ENCODE measurements around the gene MCEMP1.

The MCEMP1 gene

DNA sequence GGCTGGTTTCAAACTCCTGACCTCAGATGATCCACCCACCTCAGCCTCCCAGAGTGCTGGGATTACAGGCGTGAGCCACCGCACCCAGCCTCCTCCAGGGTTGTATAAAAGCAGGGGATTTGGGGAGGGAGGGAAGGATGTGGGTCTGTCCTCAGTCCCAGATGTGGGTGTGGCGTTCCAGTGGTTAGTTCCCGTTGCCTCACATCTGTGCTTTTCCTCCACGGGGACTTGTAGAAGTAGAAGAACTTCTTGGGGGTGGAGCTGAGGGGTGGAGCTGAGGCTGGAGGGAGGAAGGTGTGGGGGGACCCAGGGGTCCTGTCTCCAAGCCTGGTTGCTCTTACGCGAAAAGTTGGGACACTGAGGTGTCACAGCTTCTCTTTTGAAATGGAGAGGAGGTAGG lies 514 bp upstream of the MCEMP1 start:
- Histone ChIP-seq H3K79me2 (ENCODE audit: control insufficient read depth, insufficient read depth, low read length, poor library complexity) (peaks cover 4% of the 10 kb centered on the region), H2BK5ac (ENCODE audit: low read depth, low read length, poor library complexity) (no peak overlapping the region), H3K27me3 (ENCODE audit: insufficient read depth, low read length) (no peaks in the 10 kb centered on the region), H3K23ac (ENCODE audit: low read length) (no peak overlapping the region), H3K4me3 (ENCODE audit: low read depth, low read length) (no peak overlapping the region), H2BK120ac (ENCODE audit: insufficient read depth, low read length, poor library complexity) (no peak overlapping the region), H2BK12ac (ENCODE audit: low read length) (no peak overlapping the region), H3K79me1 (ENCODE audit: low read length) (peaks cover 4% of the 10 kb centered on the region), H3K4ac (ENCODE audit: low read depth, low read length) (no peak overlapping the region), H3K36me3 (ENCODE audit: control insufficient read depth in 1 of 2, insufficient read depth in 2 of 2, low read length in 2 of 2) (no peaks in the 10 kb centered on the region), H3K14ac (ENCODE audit: low read length) (no peak overlapping the region), H4K12ac (ENCODE audit: low read depth, low read length) (no peak overlapping the region), H4K91ac (ENCODE audit: low read depth, low read length) (no peak overlapping the region), H2AFZ (ENCODE audit: insufficient read depth, low read length, poor library complexity) (no peak overlapping the region), H2AK5ac (ENCODE audit: low read length) (no peak overlapping the region), H3K9ac (ENCODE audit: low read length) (no peak overlapping the region), H3K18ac (ENCODE audit: low read length) (no peak overlapping the region), H3K9me3 (ENCODE audit: insufficient read depth, low read depth, low read length) (peaks cover 6% of the 10 kb centered on the region), H4K8ac (ENCODE audit: low read depth, low read length) (no peak overlapping the region), H3K4me1 (ENCODE audit: control insufficient read depth in 1 of 2, insufficient read depth in 2 of 2, low read length in 2 of 2) (peaks cover 2 to 4% of the 10 kb centered on the region in 2 experiments), H3K4me2 (ENCODE audit: low read length) (no peak overlapping the region), H3K27ac (ENCODE audit: low read depth, low read length) (no peak overlapping the region)
- WGBS (ENCODE audit: extremely low coverage, insufficient coverage, insufficient read length), result no CpG with 5 or more reads among the region's 7 CpGs
- peak in 1 of 2 donors; percentile 23 for DNase-seq

DNA sequence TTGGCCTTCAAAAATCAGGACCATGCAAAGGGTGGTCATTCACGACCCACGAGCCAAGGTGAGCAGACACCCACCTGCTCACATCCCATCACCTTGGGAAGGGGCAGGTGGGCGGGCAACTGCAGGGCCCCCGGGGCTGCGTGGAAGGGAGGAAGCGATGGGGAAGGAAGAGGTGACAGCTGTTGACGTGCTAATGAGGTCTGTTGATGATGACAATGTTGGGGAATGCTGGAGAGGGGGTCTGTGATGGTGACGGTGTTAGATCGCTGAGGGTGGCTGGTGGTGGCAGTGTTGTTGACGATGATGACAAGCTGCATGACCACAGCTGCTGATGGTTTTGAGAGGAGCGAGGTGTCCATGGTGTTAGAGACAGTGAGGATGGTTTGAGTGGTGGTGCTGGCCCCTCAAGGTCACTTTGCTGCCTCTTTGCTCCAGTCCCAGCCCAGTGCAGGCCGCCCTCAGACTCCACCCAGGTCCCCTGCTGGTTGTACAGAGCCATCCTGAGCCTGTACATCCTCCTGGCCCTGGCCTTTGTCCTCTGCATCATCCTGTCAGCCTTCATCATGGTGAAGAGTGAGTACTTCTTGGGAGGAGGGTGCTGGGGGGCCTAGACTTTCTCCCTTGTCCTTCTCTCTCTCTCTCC lies 900 bp downstream of the MCEMP1 start:
- H3K27me3 ChIP-seq (ENCODE audit: insufficient read depth, low read length), result no peaks in the 10 kb centered on the region
- no peak overlapping the region for H4K12ac ChIP-seq (ENCODE audit: low read depth, low read length)
- no peak overlapping the region for H3K4ac ChIP-seq (ENCODE audit: low read depth, low read length)
- no peak overlapping the region for H2BK12ac ChIP-seq (ENCODE audit: low read length)
- H3K79me2 ChIP-seq (ENCODE audit: control insufficient read depth, insufficient read depth, low read length, poor library complexity), result peaks cover 4% of the 10 kb centered on the region
- no peak overlapping the region for H3K18ac ChIP-seq (ENCODE audit: low read length)
- peaks cover 8% of the 10 kb centered on the region for H3K9me3 ChIP-seq (ENCODE audit: insufficient read depth, low read depth, low read length)
- H3K4me3 ChIP-seq (ENCODE audit: low read depth, low read length), result no peak overlapping the region
- no peak for DNase-seq
- H3K36me3 ChIP-seq (ENCODE audit: control insufficient read depth in 1 of 2, insufficient read depth in 2 of 2, low read length in 2 of 2), result peaks cover 8% of the 10 kb centered on the region in 2 experiments
- H3K14ac ChIP-seq (ENCODE audit: low read length), result no peak overlapping the region
- H3K4me2 ChIP-seq (ENCODE audit: low read length), result no peak overlapping the region
- H4K91ac ChIP-seq (ENCODE audit: low read depth, low read length), result no peak overlapping the region
- WGBS (ENCODE audit: extremely low coverage, insufficient coverage, insufficient read length), result no CpG with 5 or more reads among the region's 12 CpGs
- H2BK5ac ChIP-seq (ENCODE audit: low read depth, low read length, poor library complexity), result no peak overlapping the region
- peaks cover 4% of the 10 kb centered on the region for H3K79me1 ChIP-seq (ENCODE audit: low read length)
- H3K27ac ChIP-seq (ENCODE audit: low read depth, low read length), result no peak overlapping the region
- H3K23ac ChIP-seq (ENCODE audit: low read length), result no peak overlapping the region
- H3K9ac ChIP-seq (ENCODE audit: low read length), result no peak overlapping the region
- no peak overlapping the region for H2AK5ac ChIP-seq (ENCODE audit: low read length)
- H2BK120ac ChIP-seq (ENCODE audit: insufficient read depth, low read length, poor library complexity), result no peak overlapping the region
- H2AFZ ChIP-seq (ENCODE audit: insufficient read depth, low read length, poor library complexity), result no peak overlapping the region
- H4K8ac ChIP-seq (ENCODE audit: low read depth, low read length), result no peak overlapping the region
- peaks cover 2 to 11% of the 10 kb centered on the region in 2 experiments for H3K4me1 ChIP-seq (ENCODE audit: control insufficient read depth in 1 of 2, insufficient read depth in 2 of 2, low read length in 2 of 2)

DNA sequence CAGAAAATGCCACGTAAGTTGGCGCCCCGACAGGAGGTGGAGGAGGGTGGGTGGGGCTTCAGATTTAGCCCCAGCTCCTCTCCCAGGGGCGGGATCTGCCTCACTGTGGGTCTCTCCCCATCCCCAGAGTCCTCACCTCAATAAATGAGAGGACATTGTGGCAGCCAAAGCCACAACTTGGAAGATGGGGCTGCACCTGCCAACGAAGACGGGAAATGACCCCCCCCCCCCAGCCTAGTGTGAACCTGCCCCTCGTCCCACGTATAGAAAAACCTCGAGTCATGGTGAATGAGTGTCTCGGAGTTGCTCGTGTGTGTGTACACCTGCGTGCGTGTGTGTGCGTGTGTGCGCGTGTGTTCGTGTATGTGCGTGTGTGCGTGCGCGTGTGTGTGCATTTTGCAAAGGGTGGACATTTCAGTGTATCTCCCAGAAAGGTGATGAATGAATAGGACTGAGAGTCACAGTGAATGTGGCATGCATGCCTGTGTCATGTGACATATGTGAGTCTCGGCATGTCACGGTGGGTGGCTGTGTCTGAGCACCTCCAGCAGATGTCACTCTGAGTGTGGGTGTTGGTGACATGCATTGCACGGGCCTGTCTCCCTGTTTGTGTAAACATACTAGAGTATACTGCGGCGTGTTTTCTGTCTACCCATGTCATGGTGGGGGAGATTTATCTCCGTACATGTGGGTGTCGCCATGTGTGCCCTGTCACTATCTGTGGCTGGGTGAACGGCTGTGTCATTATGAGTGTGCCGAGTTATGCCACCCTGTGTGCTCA lies 2.3 kb downstream of the MCEMP1 start:
- Histone ChIP-seq H2AFZ (ENCODE audit: insufficient read depth, low read length, poor library complexity) (no peak overlapping the region), H3K4me2 (ENCODE audit: low read length) (no peak overlapping the region), H3K9ac (ENCODE audit: low read length) (no peak overlapping the region), H2BK120ac (ENCODE audit: insufficient read depth, low read length, poor library complexity) (no peak overlapping the region), H2BK5ac (ENCODE audit: low read depth, low read length, poor library complexity) (no peak overlapping the region), H3K23ac (ENCODE audit: low read length) (no peak overlapping the region), H4K91ac (ENCODE audit: low read depth, low read length) (no peak overlapping the region), H3K18ac (ENCODE audit: low read length) (no peak overlapping the region), H3K4ac (ENCODE audit: low read depth, low read length) (no peak overlapping the region), H4K8ac (ENCODE audit: low read depth, low read length) (no peak overlapping the region), H3K79me2 (ENCODE audit: control insufficient read depth, insufficient read depth, low read length, poor library complexity) (peaks cover 4% of the 10 kb centered on the region), H3K27me3 (ENCODE audit: insufficient read depth, low read length) (no peaks in the 10 kb centered on the region), H3K27ac (ENCODE audit: low read depth, low read length) (no peak overlapping the region), H3K14ac (ENCODE audit: low read length) (no peak overlapping the region), H3K79me1 (ENCODE audit: low read length) (peaks cover 4% of the 10 kb centered on the region), H3K36me3 (ENCODE audit: control insufficient read depth in 1 of 2, insufficient read depth in 2 of 2, low read length in 2 of 2) (peaks cover 14 to 17% of the 10 kb centered on the region in 2 experiments), H3K9me3 (ENCODE audit: insufficient read depth, low read depth, low read length) (peaks cover 8% of the 10 kb centered on the region), H3K4me3 (ENCODE audit: low read depth, low read length) (no peak overlapping the region), H4K12ac (ENCODE audit: low read depth, low read length) (no peak overlapping the region), H2AK5ac (ENCODE audit: low read length) (no peak overlapping the region), H2BK12ac (ENCODE audit: low read length) (no peak overlapping the region), H3K4me1 (ENCODE audit: control insufficient read depth in 1 of 2, insufficient read depth in 2 of 2, low read length in 2 of 2) (peaks cover 2 to 11% of the 10 kb centered on the region in 2 experiments)
- no CpG with 5 or more reads among the region's 30 CpGs for WGBS (ENCODE audit: extremely low coverage, insufficient coverage, insufficient read length)
- peak; percentile 38 to 49 for DNase-seq

DNA sequence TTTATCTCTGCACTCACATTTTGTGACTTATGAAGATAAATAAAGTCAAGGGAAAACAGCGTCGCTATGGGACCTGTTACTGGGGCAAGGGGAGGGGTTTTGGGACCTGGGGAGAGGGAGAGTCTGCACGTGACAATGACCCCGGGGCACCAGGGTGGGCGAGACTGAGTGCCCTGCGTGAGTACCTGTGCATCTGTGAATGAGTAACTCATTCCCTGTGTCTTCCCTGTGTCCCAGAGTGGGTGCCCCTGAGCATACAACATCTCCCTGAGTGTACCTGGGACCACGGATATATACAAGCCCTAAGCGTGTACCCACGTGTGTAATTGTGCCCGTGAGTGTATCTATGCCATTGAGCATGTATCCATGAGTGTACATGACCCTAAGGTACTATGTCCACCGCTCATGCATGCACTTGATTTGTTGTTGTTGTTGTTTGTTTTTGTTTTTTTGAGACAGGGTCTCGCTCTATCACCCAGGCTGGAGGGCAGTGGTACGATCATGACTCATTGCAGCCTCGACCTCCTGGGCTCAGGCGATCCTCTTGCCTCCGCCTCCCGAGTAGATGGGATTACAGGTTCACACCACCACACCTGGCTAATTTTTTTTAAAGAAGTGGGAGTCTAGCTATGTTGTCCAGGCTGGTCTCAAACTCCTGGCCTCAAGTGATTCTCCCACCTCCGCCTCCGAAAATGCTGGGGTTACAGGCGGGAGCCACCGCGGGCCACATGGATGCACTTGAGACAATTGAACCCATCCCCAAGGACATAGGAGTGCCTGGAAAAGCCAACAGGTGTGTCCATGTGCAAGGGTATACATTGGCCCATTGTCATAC lies 3.1 kb downstream of the MCEMP1 start:
- Histone ChIP-seq H2BK5ac (ENCODE audit: low read depth, low read length, poor library complexity) (no peak overlapping the region), H4K8ac (ENCODE audit: low read depth, low read length) (peak overlapping the region; percentile 94), H3K36me3 (ENCODE audit: control insufficient read depth in 1 of 2, insufficient read depth in 2 of 2, low read length in 2 of 2) (peaks cover 14 to 17% of the 10 kb centered on the region in 2 experiments), H3K4me3 (ENCODE audit: low read depth, low read length) (no peak overlapping the region), H3K18ac (ENCODE audit: low read length) (no peak overlapping the region), H3K27ac (ENCODE audit: low read depth, low read length) (no peak overlapping the region), H2BK120ac (ENCODE audit: insufficient read depth, low read length, poor library complexity) (no peak overlapping the region), H3K4me2 (ENCODE audit: low read length) (peak overlapping the region; percentile 67), H2BK12ac (ENCODE audit: low read length) (no peak overlapping the region), H3K9ac (ENCODE audit: low read length) (no peak overlapping the region), H4K91ac (ENCODE audit: low read depth, low read length) (peak overlapping the region; percentile 56), H3K27me3 (ENCODE audit: insufficient read depth, low read length) (no peaks in the 10 kb centered on the region), H3K14ac (ENCODE audit: low read length) (no peak overlapping the region), H3K9me3 (ENCODE audit: insufficient read depth, low read depth, low read length) (peaks cover 8% of the 10 kb centered on the region), H3K4me1 (ENCODE audit: control insufficient read depth in 1 of 2, insufficient read depth in 2 of 2, low read length in 2 of 2) (peaks cover 2 to 11% of the 10 kb centered on the region in 2 experiments), H3K4ac (ENCODE audit: low read depth, low read length) (no peak overlapping the region), H3K23ac (ENCODE audit: low read length) (no peak overlapping the region), H3K79me2 (ENCODE audit: control insufficient read depth, insufficient read depth, low read length, poor library complexity) (peaks cover 4% of the 10 kb centered on the region), H2AFZ (ENCODE audit: insufficient read depth, low read length, poor library complexity) (peak overlapping the region; percentile 93), H4K12ac (ENCODE audit: low read depth, low read length) (peak overlapping the region; percentile 95), H2AK5ac (ENCODE audit: low read length) (no peak overlapping the region), H3K79me1 (ENCODE audit: low read length) (peaks cover 4% of the 10 kb centered on the region)
- WGBS (ENCODE audit: extremely low coverage, insufficient coverage, insufficient read length), result no CpG with 5 or more reads among the region's 22 CpGs
- DNase-seq, result no peak
